ENCODE results near the gene PTPN6. TPM values are rescaled to one million over a fixed set of nuclear protein-coding genes. Genes with fewer than 3 reads are reported as not detected.

Gene PTPN6
- polyA plus RNA-seq, 3 donors = 449 to 764 (median 562) TPM

- Mint-ChIP-seq H3K9me3 (no peaks in the 10 kb centered on the region), H3K4me1 (peaks cover 44% of the 10 kb centered on the region), H3K27me3 (ENCODE audit: low read depth in 3 of 3) (peaks cover 3 to 18% (median 16%) of the 10 kb centered on the region in 3 donors), H3K4me3 (no peak overlapping the region), H3K36me3 (peaks cover 13 to 22% of the 10 kb centered on the region in 2 donors), H3K27ac (peak overlapping the region in 1 of 7 donors; percentile 30)
- H4K20me1 ChIP-seq (ENCODE audit: insufficient read depth, low read length) = no peaks in the 10 kb centered on the region
- no peaks in the 10 kb centered on the region for H3K9me3 ChIP-seq (replicated peaks in 1 of 2; ENCODE audit: control insufficient read depth in 1 of 2, insufficient read depth in 1 of 2, low read length in 2 of 2)
- TF ChIP-seq CTCF (IDR thresholded peaks at IDR 0.05) = no peak
- DNase-seq = no peak
- WGBS (ENCODE audit: insufficient coverage) = 89% methylated on average over 4 of the region's 8 CpGs
- H3K27ac ChIP-seq (ENCODE audit: low read depth in 1 of 2, low read length in 2 of 2) = no peak overlapping the region
- no peak overlapping the region for H2AFZ ChIP-seq (ENCODE audit: insufficient read depth, low read depth, low read length, poor library complexity, severe bottlenecking)
- H3K4me3 ChIP-seq (replicated peaks in 1 of 3; ENCODE audit: low read depth in 2 of 3, low read length in 3 of 3) = no peak overlapping the region
- intact Hi-C loops (cut with micrococcal nuclease) = no loop called here
- H3K4me2 ChIP-seq (replicated peaks; ENCODE audit: extremely low read depth, low read length, poor library complexity, severe bottlenecking) = no peak overlapping the region
- peaks cover 45 to 50% of the 10 kb centered on the region in 2 donors for H3K4me1 ChIP-seq (ENCODE audit: control insufficient read depth in 1 of 2, insufficient read depth in 2 of 2, low read length in 2 of 2)
- H3K36me3 ChIP-seq (replicated peaks in 1 of 2; ENCODE audit: control insufficient read depth in 1 of 2, insufficient read depth in 2 of 2, low read length in 2 of 2) = no peaks in the 10 kb centered on the region
- peaks cover 0 to 7% of the 10 kb centered on the region in 2 donors for H3K27me3 ChIP-seq (ENCODE audit: control insufficient read depth in 2 of 2, insufficient read depth in 2 of 2, low read length in 2 of 2)
- H3K9ac ChIP-seq (ENCODE audit: insufficient read depth, low read length, poor library complexity, severe bottlenecking) = no peak overlapping the region
- peaks cover 23% of the 10 kb centered on the region for H3K79me2 ChIP-seq (ENCODE audit: insufficient read depth, low read length)
Observed at GRCh38 chr12:6934110-6934509, 17.0 kb upstream of the PTPN6 start.

DNA sequence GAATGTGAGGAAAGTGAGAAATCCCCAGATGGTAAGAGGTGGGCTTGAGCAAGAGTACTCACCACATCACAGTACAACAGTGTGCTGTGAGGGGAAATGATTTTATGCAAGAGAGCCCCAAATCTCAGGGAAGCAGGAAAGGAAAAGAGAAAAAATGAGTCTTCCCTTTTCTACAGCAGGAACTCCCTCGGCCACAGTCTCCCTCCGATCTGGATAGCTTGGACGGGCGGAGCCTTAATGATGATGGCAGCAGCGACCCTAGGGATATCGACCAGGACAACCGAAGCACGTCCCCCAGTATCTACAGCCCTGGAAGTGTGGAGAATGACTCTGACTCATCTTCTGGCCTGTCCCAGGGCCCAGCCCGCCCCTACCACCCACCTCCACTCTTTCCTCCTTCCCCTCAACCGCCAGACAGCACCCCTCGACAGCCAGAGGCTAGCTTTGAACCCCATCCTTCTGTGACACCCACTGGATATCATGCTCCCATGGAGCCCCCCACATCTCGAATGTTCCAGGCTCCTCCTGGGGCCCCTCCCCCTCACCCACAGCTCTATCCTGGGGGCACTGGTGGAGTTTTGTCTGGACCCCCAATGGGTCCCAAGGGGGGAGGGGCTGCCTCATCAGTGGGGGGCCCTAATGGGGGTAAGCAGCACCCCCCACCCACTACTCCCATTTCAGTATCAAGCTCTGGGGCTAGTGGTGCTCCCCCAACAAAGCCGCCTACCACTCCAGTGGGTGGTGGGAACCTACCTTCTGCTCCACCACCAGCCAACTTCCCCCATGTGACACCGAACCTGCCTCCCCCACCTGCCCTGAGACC is 15.6 kb upstream of the PTPN6 start:
- H3K36me3 Mint-ChIP-seq = peaks cover 12 to 22% of the 10 kb centered on the region in 2 donors
- peak in 1 of 3 donors; percentile 54 for DNase-seq
- Histone ChIP-seq H4K20me1 (ENCODE audit: insufficient read depth, low read length) (no peaks in the 10 kb centered on the region), H3K4me1 (ENCODE audit: control insufficient read depth in 1 of 2, insufficient read depth in 2 of 2, low read length in 2 of 2) (peaks cover 38 to 40% of the 10 kb centered on the region in 2 donors), H3K36me3 (replicated peaks in 1 of 2; ENCODE audit: control insufficient read depth in 1 of 2, insufficient read depth in 2 of 2, low read length in 2 of 2) (no peaks in the 10 kb centered on the region), H3K9ac (ENCODE audit: insufficient read depth, low read length, poor library complexity, severe bottlenecking) (no peak overlapping the region), H3K79me2 (ENCODE audit: insufficient read depth, low read length) (peaks cover 14% of the 10 kb centered on the region), H2AFZ (ENCODE audit: insufficient read depth, low read depth, low read length, poor library complexity, severe bottlenecking) (no peak overlapping the region), H3K4me3 (replicated peaks in 1 of 3; ENCODE audit: low read depth in 2 of 3, low read length in 3 of 3) (no peak overlapping the region), H3K27me3 (ENCODE audit: control insufficient read depth in 2 of 2, insufficient read depth in 2 of 2, low read length in 2 of 2) (no peaks in the 10 kb centered on the region), H3K27ac (ENCODE audit: low read depth in 1 of 2, low read length in 2 of 2) (peak overlapping the region; percentile 8 to 49), H3K4me2 (replicated peaks; ENCODE audit: extremely low read depth, low read length, poor library complexity, severe bottlenecking) (peak overlapping the region; percentile 3), H3K9me3 (replicated peaks in 1 of 2; ENCODE audit: control insufficient read depth in 1 of 2, insufficient read depth in 1 of 2, low read length in 2 of 2) (no peaks in the 10 kb centered on the region)
- H3K27me3 Mint-ChIP-seq (ENCODE audit: low read depth in 3 of 3) = peaks cover 0 to 7% (median 3%) of the 10 kb centered on the region in 3 donors
- H3K9me3 Mint-ChIP-seq = no peaks in the 10 kb centered on the region
- no peak for TF ChIP-seq CTCF (IDR thresholded peaks at IDR 0.05)
- intact Hi-C loops (cut with micrococcal nuclease) = loop anchor here in 1 of 2 donors (5.0 kb wide), 1 partner anchor 37 kb away; the partner anchor contains the start of genes EMG1 and PHB2
- H3K27ac Mint-ChIP-seq = peak overlapping the region; percentile 16 to 74 (median 69)
- H3K4me3 Mint-ChIP-seq = peak overlapping the region in 1 of 2 donors; percentile 56
- WGBS (ENCODE audit: insufficient coverage) = 58% methylated on average over 5 of the region's 14 CpGs
- H3K4me1 Mint-ChIP-seq = peaks cover 35% of the 10 kb centered on the region

Data from CD14-positive monocyte (primary cell).